Kidney capillary endothelial cell (primary cell): ENCODE data around the gene MZT2A.
"Not testable (repeated sequence)": the region's sequence is repeated elsewhere in the genome, so short reads cannot be mapped to it uniquely, and the experiment has no call there.

Experiments used
- DNase-seq: peaks from one replicate; pipeline ENCODE4 v3.0.0-alpha.2; 2018; ENCODE audit warnings: low spot score

MZT2A gene

GRCh38 chr2:131454914-131455313, 37.3 kb downstream of the MZT2A start:
- not testable (repeated sequence) for DNase-seq

DNA sequence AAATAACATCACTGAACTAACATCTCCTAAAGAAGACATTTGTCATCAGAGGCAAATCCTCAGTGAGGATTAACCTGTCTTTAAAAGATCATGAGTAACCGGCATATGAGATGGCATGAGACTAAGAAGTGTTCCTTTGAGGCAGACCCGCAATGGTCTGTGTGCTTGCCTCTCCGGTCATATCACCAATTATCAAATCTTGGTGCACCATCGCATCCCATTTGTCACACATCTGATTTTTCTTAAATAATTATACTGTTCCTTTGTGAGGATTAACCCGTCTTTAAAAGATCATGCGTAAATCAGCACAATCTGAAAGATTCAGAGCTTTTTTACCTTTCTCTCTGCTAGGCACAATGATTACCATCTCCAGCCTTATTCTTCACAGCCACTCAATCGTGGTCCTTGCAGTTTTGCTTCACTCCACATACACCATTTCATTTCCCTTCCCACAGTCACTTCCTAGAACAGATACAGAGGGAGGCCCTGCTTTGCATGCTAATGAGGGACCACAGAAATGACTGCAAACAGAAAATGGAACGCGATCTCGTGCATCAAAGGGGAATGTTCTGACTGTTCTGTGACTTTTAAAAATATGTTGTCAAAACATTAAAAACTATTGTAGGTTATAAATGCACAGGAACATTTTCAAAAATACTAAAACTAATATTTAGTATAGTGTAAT, 40.8 kb downstream of the MZT2A start:
- not testable (repeated sequence) for DNase-seq

GRCh38 chr2:131447981-131448380, 44.2 kb downstream of the MZT2A start:
- not testable (repeated sequence) for DNase-seq

DNA sequence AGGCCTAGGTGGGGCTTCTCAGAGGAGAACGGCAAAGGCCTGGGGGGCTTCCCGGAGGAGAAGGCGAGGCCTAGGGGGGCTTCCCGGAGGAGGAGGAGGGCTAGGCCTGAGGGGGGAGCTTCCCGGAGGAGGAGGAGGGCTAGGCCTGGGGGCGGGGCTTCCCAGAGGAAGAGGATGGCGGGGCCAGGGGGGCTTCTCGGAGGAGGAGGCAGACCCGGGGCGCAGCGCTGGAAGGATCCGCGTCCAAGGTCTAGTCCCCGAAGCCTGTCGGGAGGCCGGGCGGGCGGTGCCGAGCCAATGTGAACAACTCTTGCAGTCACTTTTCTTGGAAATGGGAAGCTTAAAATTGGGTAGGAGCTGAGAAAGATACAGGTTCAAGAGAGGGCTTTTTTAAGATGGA, 46.3 kb downstream of the MZT2A start:
- DNase-seq, result no peak

GRCh38 chr2:131445515-131445797, 46.7 kb downstream of the MZT2A start:
- not testable (repeated sequence) for DNase-seq

DNA sequence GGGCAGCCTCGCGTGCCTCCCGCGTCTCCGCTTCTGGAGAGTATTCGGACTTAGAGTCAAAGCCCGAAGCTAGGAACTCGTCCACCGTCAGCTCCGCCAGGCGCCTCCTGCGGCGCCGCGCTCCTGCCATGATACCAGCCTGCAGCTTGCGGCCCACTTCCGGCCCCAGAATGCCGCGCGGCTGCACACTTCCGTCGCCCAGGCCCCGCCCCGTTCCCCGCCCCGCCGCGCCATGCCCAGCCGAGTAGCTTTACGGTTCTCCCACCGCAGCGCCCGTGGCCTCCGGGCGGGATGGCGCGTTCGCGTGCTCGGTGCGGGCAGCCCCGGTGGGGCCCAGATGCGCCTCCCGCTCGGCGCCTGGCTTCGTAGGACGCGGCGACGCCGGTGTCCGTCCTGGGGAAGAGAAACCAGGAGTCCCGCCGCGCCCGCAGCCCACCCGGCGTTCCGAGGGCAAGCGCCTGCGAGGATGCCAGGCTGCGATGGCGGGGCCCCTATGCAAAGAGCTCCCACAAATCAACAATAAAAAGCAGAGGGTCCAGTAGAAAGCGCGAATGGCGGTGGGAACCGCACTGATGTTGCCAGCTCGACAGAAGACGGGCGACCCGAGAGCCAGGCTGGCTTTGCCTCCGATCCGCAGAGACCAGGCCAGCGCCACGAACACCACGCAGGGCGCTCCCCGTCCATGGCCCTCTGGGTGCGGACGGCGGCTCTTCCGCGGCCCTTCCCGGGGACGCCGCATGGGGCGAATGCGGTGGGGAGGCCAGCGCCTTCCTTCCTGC, 47.3 kb downstream of the MZT2A start:
- not testable (repeated sequence) for DNase-seq

DNA sequence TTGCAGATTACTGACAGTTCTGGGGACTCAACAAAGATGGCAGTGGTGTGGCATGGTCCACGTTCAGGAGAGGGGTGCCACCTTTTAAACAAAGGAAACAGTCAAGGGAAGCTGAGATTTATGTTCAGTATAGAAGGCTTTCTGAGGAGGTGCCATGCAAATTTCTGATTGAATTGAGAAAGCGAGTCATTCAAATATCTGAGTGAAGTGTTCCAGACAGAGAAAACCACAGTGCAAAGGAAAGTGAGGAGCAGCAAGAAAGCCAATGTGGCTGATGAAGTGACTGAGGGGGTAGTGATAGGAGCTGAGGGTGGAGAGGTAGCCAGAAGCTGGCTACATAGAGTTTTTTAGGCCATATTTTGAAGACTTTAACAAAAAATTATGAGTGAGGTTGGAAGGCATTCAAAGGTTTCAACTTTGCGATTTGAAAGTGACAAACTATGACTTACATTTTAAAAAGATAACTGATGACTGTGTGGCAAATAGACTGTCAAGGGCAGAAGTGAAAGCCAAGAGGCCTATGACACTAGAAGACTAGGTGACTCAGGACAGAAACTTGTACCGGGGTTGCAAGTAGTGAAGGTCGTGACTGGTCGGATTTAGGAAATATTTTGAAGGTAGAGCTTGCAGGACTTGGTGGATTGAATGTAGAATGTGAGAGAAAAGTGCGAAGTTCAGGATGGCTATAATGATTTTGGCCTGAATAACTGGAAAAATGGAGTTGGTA, 51.3 kb downstream of the MZT2A start:
- not testable (repeated sequence) for DNase-seq
